Effector memory CD4-positive, alpha-beta T cell (primary cell): ENCODE results near the gene TRIP6.
"Not testable (repeated sequence)": the region's sequence is repeated elsewhere in the genome, so short reads cannot be mapped to it uniquely, and the experiment has no call there.

ENCODE experiments used
- DNase-seq, 3 donors: peaks; one replicate each; pipeline ENCODE4 v3.0.0-alpha.2; 2020
- H3K27ac ChIP-seq: 2 replicates; pipeline ENCODE4 v1.7.0; 2013; ENCODE audit warnings: mild to moderate bottlenecking, low read length, moderate library complexity; ENCODE audit not compliant: insufficient read depth, poor library complexity, severe bottlenecking
- H3K27me3 ChIP-seq: replicated peaks from 2 replicates; pipeline ENCODE4 v1.7.0; 2013; ENCODE audit warnings: mild to moderate bottlenecking, low read length; ENCODE audit not compliant: insufficient read depth, control insufficient read depth, poor library complexity, severe bottlenecking
- H3K36me3 ChIP-seq: 2 replicates; pipeline ENCODE4 v1.7.0; 2013; ENCODE audit warnings: mild to moderate bottlenecking, low read length, moderate library complexity; ENCODE audit not compliant: control insufficient read depth, insufficient read depth
- H3K4me1 ChIP-seq: 2 replicates; pipeline ENCODE4 v1.7.0; 2013; ENCODE audit warnings: low read length, mild to moderate bottlenecking; ENCODE audit not compliant: control insufficient read depth, insufficient read depth, poor library complexity, severe bottlenecking
- H3K4me3 ChIP-seq: 2 replicates; pipeline ENCODE4 v1.7.0; 2013; ENCODE audit warnings: low read length, low read depth, mild to moderate bottlenecking; ENCODE audit not compliant: insufficient read depth, poor library complexity, severe bottlenecking
- H3K9me3 ChIP-seq: 2 replicates; pipeline ENCODE4 v1.7.0; 2013; ENCODE audit warnings: mild to moderate bottlenecking, low read length, moderate library complexity; ENCODE audit not compliant: control insufficient read depth

Gene TRIP6

DNA sequence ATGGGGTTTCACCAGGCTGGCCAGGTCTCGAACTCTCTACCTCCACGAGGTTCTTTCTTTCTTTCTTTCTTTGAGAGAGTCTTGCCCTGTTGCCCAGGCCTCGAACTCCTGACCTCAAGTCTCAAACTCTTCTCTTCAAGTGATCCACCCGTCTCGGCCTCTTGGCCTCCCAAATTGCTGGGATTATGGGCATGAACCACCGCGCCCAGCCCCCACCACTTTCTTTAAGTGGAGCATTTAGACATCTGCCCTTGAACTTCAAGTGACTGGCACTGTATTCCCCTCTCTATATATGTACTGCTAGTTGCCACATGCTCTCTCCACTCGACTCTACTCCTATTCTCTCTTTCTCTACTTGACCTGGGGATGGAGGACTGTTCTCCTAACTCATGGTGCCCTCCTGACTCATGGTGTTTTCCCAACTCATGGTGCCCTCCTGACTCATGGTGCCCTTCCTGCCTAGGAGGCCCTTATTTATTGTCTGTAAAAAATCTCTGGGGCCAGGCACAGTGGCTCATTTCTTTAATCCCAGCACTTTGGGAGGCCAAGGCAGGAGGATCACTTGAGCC lies 47.8 kb downstream of the TRIP6 start:
- H3K27me3 ChIP-seq = no peaks in the 10 kb centered on the region
- H3K4me3 ChIP-seq = no peak overlapping the region
- DNase-seq = no peak
- H3K9me3 ChIP-seq = no peaks in the 10 kb centered on the region
- no peak overlapping the region for H3K27ac ChIP-seq
- H3K36me3 ChIP-seq = no peaks in the 10 kb centered on the region
- no peaks in the 10 kb centered on the region for H3K4me1 ChIP-seq

GRCh38 chr7:100919335-100919734 lies 52.1 kb downstream of the TRIP6 start:
- DNase-seq, H3K4me3 ChIP-seq, H3K27ac ChIP-seq, H3K9me3 ChIP-seq, H3K27me3 ChIP-seq, H3K36me3 ChIP-seq, H3K4me1 ChIP-seq: not testable (repeated sequence)

GRCh38 chr7:100919779-100920437 lies 52.7 kb downstream of the TRIP6 start:
- not testable (repeated sequence) for H3K4me1 ChIP-seq, DNase-seq, H3K36me3 ChIP-seq, H3K27ac ChIP-seq, H3K4me3 ChIP-seq, H3K27me3 ChIP-seq, H3K9me3 ChIP-seq

DNA sequence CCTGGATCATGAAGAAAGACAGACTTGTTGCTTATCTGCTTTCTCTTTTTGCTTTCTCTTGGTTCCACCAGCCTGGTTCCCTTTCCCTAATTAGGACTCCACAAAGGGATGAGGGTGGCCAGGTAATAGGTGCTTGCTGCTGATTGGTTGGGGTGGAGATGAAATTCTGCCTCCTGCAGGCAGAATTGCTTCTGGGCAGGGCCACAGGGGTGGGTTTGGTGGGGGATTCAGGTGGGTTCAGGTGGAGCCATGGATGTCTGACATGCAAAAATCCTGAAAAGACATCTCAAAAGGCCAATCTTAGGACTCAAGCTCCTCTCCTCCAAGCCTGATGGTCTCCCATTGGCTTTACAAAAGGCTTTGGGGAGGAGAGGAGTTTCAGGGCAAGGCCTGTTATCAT lies 53.9 kb downstream of the TRIP6 start:
- Histone ChIP-seq H3K4me3 (no peak overlapping the region), H3K27ac (no peak overlapping the region), H3K27me3 (no peaks in the 10 kb centered on the region), H3K4me1 (no peaks in the 10 kb centered on the region), H3K36me3 (no peaks in the 10 kb centered on the region), H3K9me3 (no peaks in the 10 kb centered on the region)
- DNase-seq = no peak
